BJ (cell line): ENCODE measurements around the gene FGF9. TPM values are rescaled to one million over a fixed set of nuclear protein-coding genes. Genes with fewer than 3 reads are reported as not detected.

ENCODE experiments used
- CTCF ChIA-PET: fragments of 350-600 bp; formaldehyde crosslinking; extraction: SDS; loops from one replicate; lab custom pipeline; 2021; ENCODE audit warnings: antibody characterized with exemption, inconsistent platforms; lab: Yijun Ruan, JAX
- POLR2A ChIA-PET: fragments of 300-600 bp; sonication (Branson Sonifier 250); formaldehyde crosslinking; extraction: SDS; loops from one replicate; lab custom pipeline; 2021; ENCODE audit warnings: antibody characterized with exemption; lab: Charles Lee
- DNase-seq: peaks from one replicate; pipeline ENCODE4 v3.0.0-alpha.2; 2011; ENCODE audit warnings: low read depth
- H3K27me3 ChIP-seq: 2 replicates; pipeline ENCODE4 v1.6.0; 2011; ENCODE audit warnings: low read length; ENCODE audit not compliant: control insufficient read depth, insufficient read depth
- H3K36me3 ChIP-seq: 2 replicates; pipeline ENCODE4 v1.5.1; 2011; ENCODE audit warnings: low read length; ENCODE audit not compliant: control insufficient read depth, insufficient read depth
- H3K4me3 ChIP-seq: 2 replicates; pipeline ENCODE4 v1.5.1; 2011; ENCODE audit warnings: low read depth, mild to moderate bottlenecking, control low read depth, low read length
- polyA plus RNA-seq: library from polyadenylated mRNA; depleted of rRNA; stranded (reverse); fragments of >200 nt; gene quantifications from 2 replicates; pipeline ENCODE4 v1.2.3, GENCODE V29; 2011
- TF ChIP-seq, protein P1 (sequence below): IDR thresholded peaks from 2 replicates; pipeline ENCODE4 v1.5.1; 2011; ENCODE audit warnings: low read depth, mild to moderate bottlenecking, control low read depth, inconsistent platforms, low read length, moderate library complexity; ENCODE audit not compliant: insufficient read depth

FGF9 gene
- polyA plus RNA-seq, 1 experiment: not detected

DNA sequence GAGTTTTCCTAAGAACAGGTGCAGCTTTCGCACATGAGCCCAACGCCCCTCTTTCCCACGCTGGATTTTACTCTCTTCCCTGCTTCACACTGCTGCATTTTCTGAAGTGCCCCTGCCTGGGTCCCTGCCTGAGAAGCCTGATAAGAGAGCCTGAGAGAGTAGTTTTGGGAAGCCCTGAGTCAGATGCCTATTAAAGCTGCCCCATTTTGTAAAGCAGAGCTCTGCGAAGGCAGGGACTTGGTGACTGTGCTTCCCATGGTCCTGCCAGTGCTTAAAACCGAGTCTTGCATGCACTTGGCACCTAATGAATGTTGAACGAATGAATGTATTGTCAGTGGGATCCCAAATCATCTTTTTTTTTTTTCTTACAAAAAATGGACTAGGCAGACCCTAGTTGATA lies 18.2 kb downstream of the FGF9 start:
- TF ChIP-seq, protein P1, sequence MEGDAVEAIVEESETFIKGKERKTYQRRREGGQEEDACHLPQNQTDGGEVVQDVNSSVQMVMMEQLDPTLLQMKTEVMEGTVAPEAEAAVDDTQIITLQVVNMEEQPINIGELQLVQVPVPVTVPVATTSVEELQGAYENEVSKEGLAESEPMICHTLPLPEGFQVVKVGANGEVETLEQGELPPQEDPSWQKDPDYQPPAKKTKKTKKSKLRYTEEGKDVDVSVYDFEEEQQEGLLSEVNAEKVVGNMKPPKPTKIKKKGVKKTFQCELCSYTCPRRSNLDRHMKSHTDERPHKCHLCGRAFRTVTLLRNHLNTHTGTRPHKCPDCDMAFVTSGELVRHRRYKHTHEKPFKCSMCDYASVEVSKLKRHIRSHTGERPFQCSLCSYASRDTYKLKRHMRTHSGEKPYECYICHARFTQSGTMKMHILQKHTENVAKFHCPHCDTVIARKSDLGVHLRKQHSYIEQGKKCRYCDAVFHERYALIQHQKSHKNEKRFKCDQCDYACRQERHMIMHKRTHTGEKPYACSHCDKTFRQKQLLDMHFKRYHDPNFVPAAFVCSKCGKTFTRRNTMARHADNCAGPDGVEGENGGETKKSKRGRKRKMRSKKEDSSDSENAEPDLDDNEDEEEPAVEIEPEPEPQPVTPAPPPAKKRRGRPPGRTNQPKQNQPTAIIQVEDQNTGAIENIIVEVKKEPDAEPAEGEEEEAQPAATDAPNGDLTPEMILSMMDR: no peak
- POLR2A ChIA-PET: no interaction called here
- H3K36me3 ChIP-seq: no peaks in the 10 kb centered on the region
- CTCF ChIA-PET: no interaction called here
- H3K27me3 ChIP-seq: no peaks in the 10 kb centered on the region
- no peak for DNase-seq
- H3K4me3 ChIP-seq: no peak overlapping the region

DNA sequence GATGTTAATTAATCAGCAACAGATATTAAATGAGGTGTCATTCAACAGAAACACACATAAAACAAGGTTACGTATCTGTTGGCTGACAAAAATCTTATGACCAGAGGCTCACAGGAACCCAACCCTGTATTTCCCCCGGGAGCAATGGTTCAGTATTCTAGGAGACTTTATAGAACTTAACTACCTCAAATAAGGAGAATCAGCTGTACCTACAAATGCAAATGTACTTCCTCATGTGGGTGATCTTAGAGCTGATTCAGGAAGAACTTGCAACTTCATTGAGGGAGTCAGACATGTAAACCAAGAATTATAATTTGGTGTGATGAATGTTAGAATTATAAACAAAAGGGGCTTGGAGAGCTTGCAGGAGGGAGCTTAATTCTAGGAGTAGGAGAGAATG lies 20.1 kb downstream of the FGF9 start:
- ChIA-PET CTCF (no interaction called here), POLR2A (no interaction called here)
- H3K27me3 ChIP-seq: no peaks in the 10 kb centered on the region
- no peaks in the 10 kb centered on the region for H3K36me3 ChIP-seq
- TF ChIP-seq, protein P1: no peak
- no peak overlapping the region for H3K4me3 ChIP-seq
- no peak for DNase-seq

DNA sequence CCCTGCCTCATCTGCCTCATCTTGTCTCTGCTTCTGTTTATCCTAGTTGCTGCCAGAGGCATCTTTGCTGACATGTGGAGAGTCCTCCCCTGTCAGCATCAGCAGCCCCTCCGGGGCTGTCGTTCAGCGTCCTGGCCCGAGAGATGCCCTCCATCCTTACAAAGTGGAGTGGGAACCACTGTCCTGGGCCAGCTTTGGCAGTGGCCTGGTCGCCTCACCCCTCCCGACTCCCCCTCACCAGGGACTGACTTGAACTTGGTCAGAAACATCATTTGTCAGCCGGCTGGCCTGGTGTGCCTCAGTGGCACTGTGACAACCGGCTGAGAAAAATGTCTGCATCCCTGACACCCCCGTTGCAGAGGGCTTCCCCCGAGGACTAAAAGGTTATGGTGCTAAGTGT lies 20.6 kb downstream of the FGF9 start:
- CTCF ChIA-PET: no interaction called here
- DNase-seq: no peak
- no peaks in the 10 kb centered on the region for H3K36me3 ChIP-seq
- POLR2A ChIA-PET: no interaction called here
- H3K4me3 ChIP-seq: no peak overlapping the region
- TF ChIP-seq, protein P1: no peak
- H3K27me3 ChIP-seq: no peaks in the 10 kb centered on the region

DNA sequence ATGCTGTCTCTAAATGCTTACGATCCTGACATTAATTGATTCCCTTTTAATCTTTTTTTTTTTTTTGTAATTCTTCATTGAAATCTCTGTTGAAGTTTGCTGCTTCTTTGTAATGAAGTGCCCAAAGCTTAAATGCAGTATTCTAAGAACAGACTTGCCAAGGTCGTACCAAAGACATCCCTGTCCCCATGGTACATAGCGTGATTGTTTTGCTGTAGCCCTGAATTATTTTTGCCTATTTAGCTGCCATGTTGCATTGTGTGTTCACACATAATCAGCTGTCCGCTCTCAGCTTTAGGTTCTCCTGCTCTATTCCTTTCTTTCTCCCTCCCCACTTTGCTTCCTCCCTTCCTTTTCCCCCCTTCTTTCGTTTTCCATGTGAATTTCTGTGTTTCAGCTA lies 21.1 kb downstream of the FGF9 start:
- ChIA-PET POLR2A (no interaction called here), CTCF (no interaction called here)
- Histone ChIP-seq H3K4me3 (no peak overlapping the region), H3K27me3 (no peaks in the 10 kb centered on the region), H3K36me3 (no peaks in the 10 kb centered on the region)
- DNase-seq: no peak
- TF ChIP-seq, protein P1: no peak

DNA sequence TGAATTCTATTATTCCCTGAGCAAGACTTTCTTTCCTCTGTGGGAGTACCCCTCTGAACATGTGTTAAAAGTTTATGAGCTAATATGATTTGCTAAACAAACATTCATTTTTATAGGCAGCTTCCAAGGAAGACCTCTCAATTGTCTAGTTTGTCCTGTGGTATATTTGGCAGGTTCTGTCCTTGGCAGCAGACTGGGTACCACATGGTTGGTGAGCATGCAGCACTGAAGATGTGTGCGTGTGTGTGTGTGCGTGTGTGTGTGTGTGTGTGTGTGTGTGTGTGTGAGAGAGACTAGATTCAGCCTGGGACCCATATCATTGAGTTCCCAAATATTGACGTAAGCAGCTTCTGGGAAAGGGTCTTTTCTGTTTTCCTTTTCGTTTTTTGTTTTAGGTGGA lies 24.0 kb downstream of the FGF9 start:
- no peak overlapping the region for H3K4me3 ChIP-seq
- H3K27me3 ChIP-seq: no peaks in the 10 kb centered on the region
- TF ChIP-seq, protein P1: no peak
- no peaks in the 10 kb centered on the region for H3K36me3 ChIP-seq
- DNase-seq: no peak
- CTCF ChIA-PET: no interaction called here
- POLR2A ChIA-PET: no interaction called here
